ENCODE data around the gene TRIM45. TPM values are rescaled to one million over a fixed set of nuclear protein-coding genes. Genes with fewer than 3 reads are reported as not detected.

Gene TRIM45, protein sequence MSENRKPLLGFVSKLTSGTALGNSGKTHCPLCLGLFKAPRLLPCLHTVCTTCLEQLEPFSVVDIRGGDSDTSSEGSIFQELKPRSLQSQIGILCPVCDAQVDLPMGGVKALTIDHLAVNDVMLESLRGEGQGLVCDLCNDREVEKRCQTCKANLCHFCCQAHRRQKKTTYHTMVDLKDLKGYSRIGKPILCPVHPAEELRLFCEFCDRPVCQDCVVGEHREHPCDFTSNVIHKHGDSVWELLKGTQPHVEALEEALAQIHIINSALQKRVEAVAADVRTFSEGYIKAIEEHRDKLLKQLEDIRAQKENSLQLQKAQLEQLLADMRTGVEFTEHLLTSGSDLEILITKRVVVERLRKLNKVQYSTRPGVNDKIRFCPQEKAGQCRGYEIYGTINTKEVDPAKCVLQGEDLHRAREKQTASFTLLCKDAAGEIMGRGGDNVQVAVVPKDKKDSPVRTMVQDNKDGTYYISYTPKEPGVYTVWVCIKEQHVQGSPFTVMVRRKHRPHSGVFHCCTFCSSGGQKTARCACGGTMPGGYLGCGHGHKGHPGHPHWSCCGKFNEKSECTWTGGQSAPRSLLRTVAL
- total RNA-seq = 1 to 10 TPM in 5 of 6 donors, under 1 TPM in 1; 0.30 to 7.3 (median 2.3) TPM

DNA sequence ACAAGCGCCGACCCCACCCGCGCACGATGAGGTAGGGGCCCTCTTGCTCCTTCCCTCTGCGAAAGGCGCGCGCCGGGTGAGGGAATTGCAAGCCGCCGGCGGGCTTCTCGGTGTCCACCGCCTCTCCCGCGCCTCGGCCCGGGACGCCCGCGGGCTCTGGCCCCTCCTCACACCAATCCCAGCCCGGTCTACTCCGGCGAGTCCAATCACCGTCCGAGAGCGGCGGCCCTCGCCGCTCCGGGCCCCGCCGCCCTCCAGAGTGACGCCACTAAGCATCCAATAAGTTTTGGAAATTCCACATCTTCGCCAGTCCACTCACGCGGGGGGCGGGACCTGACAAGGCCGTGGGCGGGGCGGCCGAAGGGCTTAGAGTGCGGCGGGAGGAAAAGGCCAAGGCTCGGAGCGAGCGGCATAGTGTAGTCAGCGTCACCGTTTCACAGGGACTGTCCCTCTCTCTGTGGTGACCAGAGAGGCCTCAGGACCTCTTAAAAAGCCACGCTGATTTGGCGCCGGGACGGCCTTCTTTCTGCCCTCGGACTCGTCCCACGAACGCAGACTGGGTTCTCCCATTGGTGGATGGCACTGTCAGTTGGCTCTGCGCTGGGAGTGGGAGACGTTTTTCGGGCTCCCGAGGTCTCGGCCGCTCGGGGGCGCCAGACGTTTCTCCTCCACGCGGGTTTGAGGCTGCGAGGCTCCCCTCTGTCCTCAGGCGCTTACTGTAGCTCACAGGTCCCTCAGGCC, at the start of gene TRIM45:
TSS of gene TRIM45 (minus strand) at position 161 of the 741 bp plus-strand sequence. CDS start 548 bp downstream, outside the sequence.
- Histone ChIP-seq H3K36me3 (no peaks in the 10 kb centered on the region), H3K4me3 (peak within 1 kb of the TSS; percentile 49 to 73 (median 67)), H3K9me3 (no peaks in the 10 kb centered on the region), H3K27me3 (no peaks in the 10 kb centered on the region), H3K4me1 (peaks cover 6 to 14% (median 8%) of the 10 kb centered on the region in 4 donors), H3K27ac (peak within 1 kb of the TSS; percentile 80 to 90 (median 88))
- TF ChIP-seq POLR2A (IDR thresholded peaks at IDR 0.05) (peak in 1 of 4 donors; percentile 56), POLR2AphosphoS5 (IDR thresholded peaks at IDR 0.05) (peak; percentile 8 to 51), EP300 (IDR thresholded peaks at IDR 0.05) (no peak)
- TF ChIP-seq, protein P1, sequence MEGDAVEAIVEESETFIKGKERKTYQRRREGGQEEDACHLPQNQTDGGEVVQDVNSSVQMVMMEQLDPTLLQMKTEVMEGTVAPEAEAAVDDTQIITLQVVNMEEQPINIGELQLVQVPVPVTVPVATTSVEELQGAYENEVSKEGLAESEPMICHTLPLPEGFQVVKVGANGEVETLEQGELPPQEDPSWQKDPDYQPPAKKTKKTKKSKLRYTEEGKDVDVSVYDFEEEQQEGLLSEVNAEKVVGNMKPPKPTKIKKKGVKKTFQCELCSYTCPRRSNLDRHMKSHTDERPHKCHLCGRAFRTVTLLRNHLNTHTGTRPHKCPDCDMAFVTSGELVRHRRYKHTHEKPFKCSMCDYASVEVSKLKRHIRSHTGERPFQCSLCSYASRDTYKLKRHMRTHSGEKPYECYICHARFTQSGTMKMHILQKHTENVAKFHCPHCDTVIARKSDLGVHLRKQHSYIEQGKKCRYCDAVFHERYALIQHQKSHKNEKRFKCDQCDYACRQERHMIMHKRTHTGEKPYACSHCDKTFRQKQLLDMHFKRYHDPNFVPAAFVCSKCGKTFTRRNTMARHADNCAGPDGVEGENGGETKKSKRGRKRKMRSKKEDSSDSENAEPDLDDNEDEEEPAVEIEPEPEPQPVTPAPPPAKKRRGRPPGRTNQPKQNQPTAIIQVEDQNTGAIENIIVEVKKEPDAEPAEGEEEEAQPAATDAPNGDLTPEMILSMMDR (IDR thresholded peaks at IDR 0.05) = peak; percentile 62 to 84 (median 78)
- ATAC-seq (ENCODE audit: low FRiP score in 2 of 2) = peak; percentile 98 to 99
- WGBS, 2 donors = 0% methylated on average over 23 to 55 of the region's 71 CpGs
- DNase-seq = peak; percentile 96 to 98

DNA sequence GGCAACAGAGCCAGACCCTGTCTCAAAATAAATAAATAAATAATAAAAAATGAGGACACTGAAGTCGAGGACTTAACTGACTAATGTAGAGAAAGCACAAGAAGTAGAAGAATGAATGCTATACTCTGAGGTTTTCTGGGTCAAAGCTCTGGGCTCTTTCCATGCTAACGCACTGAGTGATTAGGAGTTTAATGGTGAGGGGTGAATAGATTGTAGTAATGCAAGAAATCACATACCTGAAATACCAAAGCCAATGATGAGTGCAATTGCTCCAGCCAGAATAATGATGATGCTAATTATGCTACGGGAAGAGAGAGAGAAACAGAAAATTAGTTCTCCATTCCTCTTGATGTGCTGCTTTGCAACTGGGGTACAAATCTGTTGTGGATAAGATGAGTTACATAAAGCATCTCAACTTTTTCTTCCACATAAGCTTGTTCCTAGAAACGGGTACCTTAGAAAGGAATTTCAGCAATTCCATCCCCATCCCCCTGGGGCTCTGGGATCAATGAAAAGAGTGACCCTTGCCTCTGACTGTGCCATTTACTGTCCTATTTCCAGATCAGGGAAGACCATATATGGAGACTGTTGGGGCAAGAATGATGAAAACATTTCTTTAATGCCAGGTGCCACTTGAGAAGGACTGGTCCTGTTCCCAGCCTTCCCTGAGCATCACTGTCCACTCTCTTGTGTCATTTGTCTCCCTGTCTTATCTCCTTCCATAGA, 48.5 kb upstream of the TRIM45 start:
- Histone ChIP-seq H3K4me1 (no peaks in the 10 kb centered on the region), H3K36me3 (no peaks in the 10 kb centered on the region), H3K4me3 (no peak overlapping the region), H3K9me3 (no peaks in the 10 kb centered on the region), H3K27me3 (no peaks in the 10 kb centered on the region), H3K27ac (no peak overlapping the region)
- WGBS, 2 donors = 75 to 82% methylated on average over 4 of the region's 4 CpGs
- ATAC-seq (ENCODE audit: low FRiP score in 2 of 2) (no peak), DNase-seq (no peak)
- TF ChIP-seq, protein P1 (IDR thresholded peaks at IDR 0.05) = no peak

DNA sequence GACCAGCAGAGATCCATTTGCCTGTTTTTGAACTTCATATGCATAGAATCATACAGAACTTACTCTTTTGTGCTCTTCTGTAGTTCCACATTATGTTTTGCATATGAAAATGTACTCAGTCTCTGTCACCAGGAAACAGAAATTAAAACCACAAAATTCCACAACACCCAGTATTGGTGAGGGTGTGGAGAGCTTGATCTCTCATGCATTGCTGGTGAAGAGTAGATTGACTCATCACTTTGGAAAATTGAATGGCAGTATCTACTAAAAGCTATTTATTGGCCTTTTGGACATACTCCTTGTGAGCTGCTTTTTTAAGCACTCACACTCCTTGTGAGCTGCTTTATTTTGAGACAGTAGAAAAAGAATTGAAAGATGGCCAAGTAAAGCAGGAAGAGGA, 45.9 kb upstream of the TRIM45 start:
- Histone ChIP-seq H3K27me3 (no peaks in the 10 kb centered on the region), H3K9me3 (no peaks in the 10 kb centered on the region), H3K36me3 (no peaks in the 10 kb centered on the region), H3K27ac (no peak overlapping the region), H3K4me1 (no peaks in the 10 kb centered on the region), H3K4me3 (no peak overlapping the region)
- DNase-seq (no peak), ATAC-seq (ENCODE audit: low FRiP score in 2 of 2) (no peak)
- TF ChIP-seq, protein P1 (IDR thresholded peaks at IDR 0.05) = no peak
- TF ChIP-seq POLR2AphosphoS5 (IDR thresholded peaks at IDR 0.05) (no peak), EP300 (IDR thresholded peaks at IDR 0.05) (no peak), POLR2A (IDR thresholded peaks at IDR 0.05) (no peak)

DNA sequence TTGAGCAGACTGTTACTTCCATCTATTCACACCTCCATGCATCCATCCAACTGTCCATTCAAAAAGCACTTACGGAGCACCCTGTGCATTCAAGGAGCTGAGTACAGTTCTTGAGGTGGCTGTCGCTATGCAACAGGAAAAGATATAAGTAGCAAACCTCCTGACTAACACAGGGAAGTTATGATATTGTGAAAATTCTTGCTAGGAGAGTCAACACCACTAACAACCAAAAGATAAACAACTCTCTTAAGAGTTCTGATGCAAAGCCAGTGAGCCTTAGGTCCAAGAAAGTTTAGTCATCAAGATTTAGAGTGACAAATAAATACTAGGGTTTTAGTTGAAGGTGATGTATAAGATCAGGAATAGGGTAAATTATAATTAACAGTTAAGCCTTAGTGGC, 44.5 kb upstream of the TRIM45 start:
- Histone ChIP-seq H3K4me1 (no peaks in the 10 kb centered on the region), H3K9me3 (no peaks in the 10 kb centered on the region), H3K36me3 (no peaks in the 10 kb centered on the region), H3K27me3 (no peaks in the 10 kb centered on the region), H3K4me3 (no peak overlapping the region), H3K27ac (no peak overlapping the region)
- ATAC-seq (ENCODE audit: low FRiP score in 2 of 2) (peak; percentile 36 to 61), DNase-seq (peak in 1 of 2 donors; percentile 49)
- 59 to 63% methylated on average over 2 of the region's 2 CpGs for whole genome bisulfite sequencing, 2 donors
- TF ChIP-seq EP300 (IDR thresholded peaks at IDR 0.05) (no peak), POLR2A (IDR thresholded peaks at IDR 0.05) (no peak)

DNA sequence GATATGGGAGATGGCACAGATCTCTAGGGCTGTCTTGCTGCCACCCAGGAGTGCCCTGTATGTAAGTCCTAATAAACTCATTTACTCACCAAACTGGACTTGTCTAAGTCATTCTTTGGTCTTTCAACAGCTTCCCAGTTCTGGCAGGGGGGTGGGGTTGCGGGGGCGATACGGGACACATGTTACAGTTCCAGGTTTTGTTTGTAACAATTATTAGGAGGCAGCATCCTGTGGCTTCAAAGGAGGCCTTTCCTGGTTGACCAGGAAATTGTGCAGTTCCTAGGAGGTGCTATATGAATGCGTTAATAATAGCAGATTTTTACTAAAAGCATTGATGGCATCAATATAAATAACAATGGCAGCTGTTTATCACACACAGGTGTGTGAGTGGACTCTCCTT, 42.7 kb upstream of the TRIM45 start:
- Histone ChIP-seq H3K4me3 (no peak overlapping the region), H3K27me3 (no peaks in the 10 kb centered on the region), H3K4me1 (no peaks in the 10 kb centered on the region), H3K27ac (no peak overlapping the region), H3K9me3 (no peaks in the 10 kb centered on the region), H3K36me3 (no peaks in the 10 kb centered on the region)
- ATAC-seq (ENCODE audit: low FRiP score in 2 of 2) (no peak), DNase-seq (no peak)
- WGBS, 2 donors = 78 to 96% methylated on average over 4 of the region's 4 CpGs
- no peak for TF ChIP-seq EP300 (IDR thresholded peaks at IDR 0.05)

Measured in upper lobe of left lung (tissue), 6 donors.